ENCODE results near the gene KIAA1958. TPM values are rescaled to one million over a fixed set of nuclear protein-coding genes. Genes with fewer than 3 reads are reported as not detected.

The KIAA1958 gene
- total RNA-seq, 2 donors from 2014 or later = 7.0 to 42.8 TPM

GRCh38 chr9:112705768-112706427, 219.3 kb downstream of the KIAA1958 start:
- Histone ChIP-seq H3K4me3 (no peak overlapping the region), H3K4me1 (replicated peaks) (no peaks in the 10 kb centered on the region), H3K36me3 (no peaks in the 10 kb centered on the region), H3K9me3 (no peaks in the 10 kb centered on the region), H3K27ac (no peak overlapping the region), H3K27me3 (replicated peaks; ENCODE audit: insufficient read depth) (no peaks in the 10 kb centered on the region)
- intact Hi-C loops (cut with DNase I) = loop anchor here (10.0 kb wide), 2 partner anchors 261 to 611 kb away; no protein-coding TSS in a partner anchor
- peak; percentile 27 for DNase-seq (ENCODE audit: low spot score)
- no peak for TF ChIP-seq POLR2A (IDR thresholded peaks at IDR 0.05)
- no peak for TF ChIP-seq POLR2AphosphoS5 (IDR thresholded peaks at IDR 0.05)
- peak in 3 of 4 experiments; percentile 22 to 45 (median 44) for TF ChIP-seq CTCF (IDR thresholded peaks at IDR 0.05)
- WGBS = 47% methylated on average over 6 of the region's 6 CpGs

GRCh38 chr9:112711050-112711689, 224.5 kb downstream of the KIAA1958 start:
- Histone ChIP-seq H3K4me3 (no peak overlapping the region), H3K4me1 (replicated peaks) (no peaks in the 10 kb centered on the region), H3K27ac (no peak overlapping the region), H3K9me3 (no peaks in the 10 kb centered on the region), H3K36me3 (no peaks in the 10 kb centered on the region), H3K27me3 (replicated peaks; ENCODE audit: insufficient read depth) (no peaks in the 10 kb centered on the region)
- no peak for DNase-seq (ENCODE audit: low spot score)
- peak in 2 of 4 experiments; percentile 20 to 24 for TF ChIP-seq CTCF (IDR thresholded peaks at IDR 0.05)
- TF ChIP-seq POLR2A (IDR thresholded peaks at IDR 0.05) = no peak
- intact Hi-C loops (cut with DNase I) = loop anchor here (10.0 kb wide), 3 partner anchors 226 to 376 kb away; partner anchors contain the start of genes HSDL2, KIAA1958 and PTBP3
- 80% methylated on average over 7 of the region's 7 CpGs for WGBS

GRCh38 chr9:112712678-112713077, 226.1 kb downstream of the KIAA1958 start:
- no peak overlapping the region for H3K4me3 ChIP-seq
- TF ChIP-seq CTCF (IDR thresholded peaks at IDR 0.05) (no peak), POLR2AphosphoS5 (IDR thresholded peaks at IDR 0.05) (no peak), POLR2A (IDR thresholded peaks at IDR 0.05) (no peak)
- no peaks in the 10 kb centered on the region for H3K36me3 ChIP-seq
- no peaks in the 10 kb centered on the region for H3K9me3 ChIP-seq
- 99% methylated on average over 3 of the region's 3 CpGs for WGBS
- intact Hi-C loops (cut with DNase I) = loop anchor here (10.0 kb wide), 3 partner anchors 228 to 378 kb away; partner anchors contain the start of genes HSDL2, KIAA1958 and PTBP3
- no peaks in the 10 kb centered on the region for H3K27me3 ChIP-seq (replicated peaks; ENCODE audit: insufficient read depth)
- no peak overlapping the region for H3K27ac ChIP-seq
- no peak for DNase-seq (ENCODE audit: low spot score)
- H3K4me1 ChIP-seq (replicated peaks) = no peaks in the 10 kb centered on the region

- Histone ChIP-seq H3K4me1 (replicated peaks) (no peaks in the 10 kb centered on the region), H3K9me3 (no peaks in the 10 kb centered on the region), H3K36me3 (no peaks in the 10 kb centered on the region), H3K4me3 (peak within 1 kb of the TSS; percentile 63 to 74), H3K27me3 (replicated peaks; ENCODE audit: insufficient read depth) (no peaks in the 10 kb centered on the region), H3K27ac (peak within 1 kb of the TSS; percentile 85 to 87)
- peak; percentile 96 for TF ChIP-seq POLR2AphosphoS5 (IDR thresholded peaks at IDR 0.05)
- peak in 3 of 4 experiments; percentile 13 to 29 (median 23) for TF ChIP-seq CTCF (IDR thresholded peaks at IDR 0.05)
- TF ChIP-seq POLR2A (IDR thresholded peaks at IDR 0.05) = peak; percentile 86
- WGBS = under 1% methylated on average over 50 of the region's 51 CpGs
- intact Hi-C loops (cut with DNase I) = loop anchor here (5.0 to 10.0 kb wide), 5 partner anchors 35 to 383 kb away; partner anchors contain the start of genes HSDL2, KIAA1958, PTBP3 and SNX30
- DNase-seq (ENCODE audit: low spot score) = peak; percentile 95
Measured at GRCh38 chr9:112717661-112718331, 231.2 kb downstream of the KIAA1958 start, which contains the start of gene INIP. INIP (minus strand) TSS chr9:112718117; CDS start chr9:112716485, 1,632 bp downstream.

Other genes starting within 250 kb of the KIAA1958 start
- gene PTBP3, start 153.2 kb upstream of the KIAA1958 start, total RNA-seq = 100 to 1,000 TPM in 1 of 2 donors, 10 to 100 TPM in 1; 56.6 to 140 TPM
- gene HSDL2, start 106.7 kb upstream of the KIAA1958 start, total RNA-seq = 10 to 100 TPM; 22.2 to 25.2 TPM
- gene INIP, start 231.3 kb downstream of the KIAA1958 start, total RNA-seq = 10 to 100 TPM; 21.0 to 36.6 TPM